ENCODE results near the gene MAP3K2.
"Not testable (repeated sequence)": the region's sequence is repeated elsewhere in the genome, so short reads cannot be mapped to it uniquely, and the experiment has no call there.

Gene MAP3K2

GRCh38 chr2:127413200-127413599 is 25.4 kb upstream of the MAP3K2 start:
- DNase-seq (ENCODE audit: low read depth, low spot score) = no peak
- no peak overlapping the region for H3K4me3 ChIP-seq (ENCODE audit: low read depth, low read length)
- ChIA-PET POLR2A (no interaction called here), CTCF (interaction anchor here (0.9 to 1.4 kb wide), 2 partner anchors 40 to 76 kb away, joined by 3 to 4 read pairs; no protein-coding TSS in a partner anchor)
- TF ChIP-seq CTCF (IDR thresholded peaks at IDR 0.05; ENCODE audit: insufficient read depth, low read length, missing control alignments) = no peak

GRCh38 chr2:127411653-127412369 is 24.0 kb upstream of the MAP3K2 start:
- no peak for TF ChIP-seq CTCF (IDR thresholded peaks at IDR 0.05; ENCODE audit: insufficient read depth, low read length, missing control alignments)
- POLR2A ChIA-PET = no interaction called here
- no peak for DNase-seq (ENCODE audit: low read depth, low spot score)
- H3K4me3 ChIP-seq (ENCODE audit: low read depth, low read length) = no peak overlapping the region
- CTCF ChIA-PET = no interaction called here

- CTCF ChIA-PET = no interaction called here
- POLR2A ChIA-PET = interaction anchor here (0.6 kb wide), 1 partner anchor 13 kb away, joined by 4 read pairs; no protein-coding TSS in a partner anchor
- H3K4me3 ChIP-seq (ENCODE audit: low read depth, low read length) = no peak overlapping the region
- DNase-seq (ENCODE audit: low read depth, low spot score) = no peak
- no peak for TF ChIP-seq CTCF (IDR thresholded peaks at IDR 0.05; ENCODE audit: insufficient read depth, low read length, missing control alignments)
Measured at GRCh38 chr2:127410871-127411652, 23.3 kb upstream of the MAP3K2 start.

- DNase-seq (ENCODE audit: low read depth, low spot score); POLR2A ChIA-PET; H3K4me3 ChIP-seq (ENCODE audit: low read depth, low read length); CTCF ChIA-PET: not testable (repeated sequence)
Measured at GRCh38 chr2:127409716-127410115, 21.9 kb upstream of the MAP3K2 start.

- CTCF ChIA-PET = no interaction called here
- no peak overlapping the region; the same call in 1 of the 2 replicates for H3K4me3 ChIP-seq (ENCODE audit: low read depth, low read length)
- DNase-seq (ENCODE audit: low read depth, low spot score) = no peak
- POLR2A ChIA-PET = interaction anchor here (1.5 kb wide), 1 partner anchor 22 kb away, joined by 5 read pairs; no protein-coding TSS in a partner anchor
- TF ChIP-seq CTCF (IDR thresholded peaks at IDR 0.05; ENCODE audit: insufficient read depth, low read length, missing control alignments) = no peak
Measured at GRCh38 chr2:127408807-127409099, 21.0 kb upstream of the MAP3K2 start.

GRCh38 chr2:127408004-127408806 is 20.4 kb upstream of the MAP3K2 start:
- TF ChIP-seq CTCF (IDR thresholded peaks at IDR 0.05; ENCODE audit: insufficient read depth, low read length, missing control alignments) = peak; percentile 1
- ChIA-PET CTCF (no interaction called here), POLR2A (interaction anchor here (1.5 kb wide), 1 partner anchor 21 kb away, joined by 5 read pairs; no protein-coding TSS in a partner anchor)
- H3K4me3 ChIP-seq (ENCODE audit: low read depth, low read length) = peak overlapping the region; percentile 47
- no peak for DNase-seq (ENCODE audit: low read depth, low spot score)

All from AG04449 (cell line).